ENCODE measurements around the gene SFXN3.

The SFXN3 gene

GRCh38 chr10:101087376-101087775 lies 56.3 kb downstream of the SFXN3 start:
- DNase-seq = no peak
- in situ Hi-C loops (cut with HindIII; ENCODE audit: low pct_ligation_motif_present, low pct_unique_long_range_greater_than_20kb, low sequenced_read_pairs) = no loop called here

- DNase-seq = no peak
- in situ Hi-C loops (cut with HindIII; ENCODE audit: low pct_ligation_motif_present, low pct_unique_long_range_greater_than_20kb, low sequenced_read_pairs) = no loop called here
These were observed 56.9 kb downstream of the SFXN3 start for GRCh38 chr10:101087965-101088364.

GRCh38 chr10:101089520-101090299 lies 58.7 kb downstream of the SFXN3 start:
- in situ Hi-C loops (cut with HindIII; ENCODE audit: low pct_ligation_motif_present, low pct_unique_long_range_greater_than_20kb, low sequenced_read_pairs) = no loop called here
- DNase-seq = no peak

- in situ Hi-C loops (cut with HindIII; ENCODE audit: low pct_ligation_motif_present, low pct_unique_long_range_greater_than_20kb, low sequenced_read_pairs) = no loop called here
These were observed 59.6 kb downstream of the SFXN3 start for GRCh38 chr10:101090597-101090996.

More at GRCh38 chr10:101090597-101090996, 59.6 kb downstream of the SFXN3 start:
- DNase-seq = no peak

Data from ACHN (cell line).